WTC11 (cell line): ENCODE measurements around the gene CNTRL. TPM values are rescaled to one million over a fixed set of nuclear protein-coding genes. Genes with fewer than 3 reads are reported as not detected.

ENCODE experiments used
- ATAC-seq: fragments of 200-7000 bp; cut with Tn5 transposase; 2 replicates; pipeline ENCODE4 v1.10.0; 2021; ENCODE audit warnings: mild to moderate bottlenecking, moderate library complexity
- CTCF ChIA-PET: fragments of 300-600 bp; sonication (Branson Sonifier 250); formaldehyde crosslinking; loops from one replicate; lab custom pipeline; 2021; ENCODE audit warnings: antibody characterized with exemption; lab: Charles Lee
- POLR2A ChIA-PET: fragments of 350-600 bp; sonication (Branson Sonifier 250); formaldehyde crosslinking; loops from one replicate; lab custom pipeline; 2021; ENCODE audit warnings: antibody characterized with exemption; lab: Charles Lee
- DNase-seq: peaks from one replicate; pipeline ENCODE4 v3.0.0; 2021; ENCODE audit warnings: low spot score
- H3K27ac Mint-ChIP-seq: 2 replicates; pipeline ENCODE4 v1.8.0; 2021; ENCODE audit warnings: mixed read lengths
- H3K27me3 Mint-ChIP-seq: 2 replicates; pipeline ENCODE4 v1.8.0; 2021; ENCODE audit warnings: low read depth, mild to moderate bottlenecking, moderate library complexity, mixed read lengths
- H3K36me3 Mint-ChIP-seq: 2 replicates; pipeline ENCODE4 v1.8.0; 2021; ENCODE audit warnings: mixed read lengths
- H3K4me1 Mint-ChIP-seq: 2 replicates; pipeline ENCODE4 v1.8.0; 2022; ENCODE audit warnings: mixed read lengths
- H3K4me3 Mint-ChIP-seq: 2 replicates; pipeline ENCODE4 v1.8.0; 2021; ENCODE audit warnings: mild to moderate bottlenecking, moderate library complexity, mixed read lengths
- H3K9me3 Mint-ChIP-seq: 2 replicates; pipeline ENCODE4 v1.8.0; 2021; ENCODE audit warnings: mixed read lengths
- ATF1 ChIP-seq: sonication (generic); formaldehyde crosslinking; IDR thresholded peaks from 2 replicates; pipeline ENCODE4 v1.8.1; 2023; ENCODE audit warnings: mild to moderate bottlenecking, moderate library complexity, missing genetic modification reagents
- CBFB ChIP-seq: sonication (generic); formaldehyde crosslinking; IDR thresholded peaks from 2 replicates; pipeline ENCODE4 v1.8.1; 2022; ENCODE audit warnings: mild to moderate bottlenecking, low read depth, missing genetic modification reagents
- CREB1 ChIP-seq: sonication (generic); formaldehyde crosslinking; IDR thresholded peaks from 2 replicates; pipeline ENCODE4 v1.8.0; 2023; ENCODE audit warnings: mild to moderate bottlenecking, missing genetic modification reagents
- CREM ChIP-seq: sonication (generic); formaldehyde crosslinking; IDR thresholded peaks from 2 replicates; pipeline ENCODE4 v1.8.1; 2022; ENCODE audit warnings: mild to moderate bottlenecking, missing genetic modification reagents, moderate library complexity
- ELF4 ChIP-seq: sonication (generic); formaldehyde crosslinking; IDR thresholded peaks from 2 replicates; pipeline ENCODE4 v1.8.1; 2022; ENCODE audit warnings: low read depth, mild to moderate bottlenecking, moderate library complexity, missing genetic modification reagents
- ETV6 ChIP-seq: sonication (generic); formaldehyde crosslinking; IDR thresholded peaks from 2 replicates; pipeline ENCODE4 v1.8.1; 2022; ENCODE audit warnings: mild to moderate bottlenecking, missing genetic modification reagents
- GABPB1 ChIP-seq: sonication (generic); formaldehyde crosslinking; IDR thresholded peaks from 2 replicates; pipeline ENCODE4 v1.8.1; 2023; ENCODE audit warnings: mild to moderate bottlenecking, missing genetic modification reagents
- HMGA2 ChIP-seq: fragments of 250-450 bp; sonication (Bioruptor Pico); IDR thresholded peaks from 2 replicates; pipeline ENCODE4 v1.4.0; 2021; ENCODE audit warnings: mild to moderate bottlenecking, moderate library complexity
- JAZF1 ChIP-seq: fragments of 250-450 bp; sonication (Bioruptor Pico); IDR thresholded peaks from 2 replicates; pipeline ENCODE4 v1.9.0; 2021; ENCODE audit warnings: moderate library complexity, mild to moderate bottlenecking, inconsistent platforms
- MXD4 ChIP-seq: fragments of 250-450 bp; sonication (Bioruptor Pico); IDR thresholded peaks from 2 replicates; pipeline ENCODE4 v1.8.0; 2021; ENCODE audit warnings: mild to moderate bottlenecking, moderate library complexity, borderline replicate concordance
- NFATC4 ChIP-seq: fragments of 250-450 bp; sonication (Bioruptor Pico); IDR thresholded peaks from 2 replicates; pipeline ENCODE4 v1.9.0; 2021; ENCODE audit warnings: mild to moderate bottlenecking
- PRRX2 ChIP-seq: fragments of 250-450 bp; sonication (Bioruptor Pico); IDR thresholded peaks from 2 replicates; pipeline ENCODE4 v1.8.0; 2021; ENCODE audit warnings: mild to moderate bottlenecking
- TEAD1 ChIP-seq: sonication (generic); formaldehyde crosslinking; IDR thresholded peaks from 2 replicates; pipeline ENCODE4 v1.8.0; 2022; ENCODE audit warnings: mild to moderate bottlenecking, missing genetic modification reagents
- ZNF263 ChIP-seq: sonication (generic); formaldehyde crosslinking; IDR thresholded peaks from 2 replicates; pipeline ENCODE4 v1.8.1; 2022; ENCODE audit warnings: low read depth, mild to moderate bottlenecking, moderate library complexity, missing genetic modification reagents
- ZNF396 ChIP-seq: fragments of 250-450 bp; sonication (Bioruptor Pico); IDR thresholded peaks from 2 replicates; pipeline ENCODE4 v1.8.0; 2021; ENCODE audit warnings: mild to moderate bottlenecking, moderate library complexity, borderline replicate concordance
- ZNF671 ChIP-seq: fragments of 250-450 bp; sonication (Bioruptor Pico); IDR thresholded peaks from 2 replicates; pipeline ENCODE4 v1.8.0; 2021; ENCODE audit warnings: mild to moderate bottlenecking
- total RNA-seq: library from RNA; stranded (reverse); gene quantifications from 3 replicates; pipeline ENCODE4 v1.2.3, GENCODE V29; 2021
- TF ChIP-seq, protein P1 (sequence below): sonication (generic); formaldehyde crosslinking; IDR thresholded peaks from 2 replicates; pipeline ENCODE4 v1.8.1; 2023; ENCODE audit warnings: mild to moderate bottlenecking, missing genetic modification reagents
- TF ChIP-seq, protein P2 (sequence below): sonication (generic); formaldehyde crosslinking; IDR thresholded peaks from 2 replicates; pipeline ENCODE4 v1.8.0; 2022; ENCODE audit warnings: missing genetic modification reagents
- TF ChIP-seq, protein P3 (sequence below): fragments of 250-450 bp; sonication (Bioruptor Pico); conservative IDR thresholded peaks from 2 replicates; pipeline ENCODE4 v1.9.0; 2021; ENCODE audit warnings: mild to moderate bottlenecking
- TF ChIP-seq, protein P4 (sequence below): sonication (generic); formaldehyde crosslinking; IDR thresholded peaks from 2 replicates; pipeline ENCODE4 v1.8.1; 2023; ENCODE audit warnings: mild to moderate bottlenecking, moderate library complexity, missing genetic modification reagents
- TF ChIP-seq, protein P5 (sequence below): sonication (generic); formaldehyde crosslinking; IDR thresholded peaks from 2 replicates; pipeline ENCODE4 v1.8.0; 2022; ENCODE audit warnings: mild to moderate bottlenecking, missing genetic modification reagents
- TF ChIP-seq, protein P6 (sequence below): fragments of 250-450 bp; sonication (Bioruptor Pico); IDR thresholded peaks from 2 replicates; pipeline ENCODE4 v1.9.0; 2021; ENCODE audit warnings: moderate library complexity, mild to moderate bottlenecking, inconsistent platforms, borderline replicate concordance
- TF ChIP-seq, protein P7 (sequence below): sonication (generic); formaldehyde crosslinking; IDR thresholded peaks from 2 replicates; pipeline ENCODE4 v1.8.0; 2023; ENCODE audit warnings: missing genetic modification reagents

The CNTRL gene
- total RNA-seq, 1 experiment from 2014 or later: 13.3 TPM

DNA sequence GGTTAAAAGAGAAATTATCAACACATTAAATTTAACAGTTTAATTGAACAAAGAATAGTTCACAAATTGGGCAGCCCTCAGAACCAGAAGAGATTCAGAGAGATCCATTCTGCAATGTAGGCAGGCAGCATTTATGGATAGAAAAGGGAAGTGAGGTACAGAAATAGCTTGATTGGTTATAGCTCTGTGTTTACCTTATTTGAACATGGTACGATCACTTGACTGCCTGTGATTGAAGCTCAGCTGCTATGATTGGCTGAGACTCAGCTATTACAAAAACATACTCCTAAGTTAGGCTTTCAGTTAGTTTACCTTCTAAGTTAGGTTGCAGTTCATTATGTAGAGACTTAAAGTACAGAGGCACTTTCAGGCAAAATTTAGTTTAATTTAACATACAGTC is 7.3 kb downstream of the CNTRL start (continued):
- TF ChIP-seq, protein P1, sequence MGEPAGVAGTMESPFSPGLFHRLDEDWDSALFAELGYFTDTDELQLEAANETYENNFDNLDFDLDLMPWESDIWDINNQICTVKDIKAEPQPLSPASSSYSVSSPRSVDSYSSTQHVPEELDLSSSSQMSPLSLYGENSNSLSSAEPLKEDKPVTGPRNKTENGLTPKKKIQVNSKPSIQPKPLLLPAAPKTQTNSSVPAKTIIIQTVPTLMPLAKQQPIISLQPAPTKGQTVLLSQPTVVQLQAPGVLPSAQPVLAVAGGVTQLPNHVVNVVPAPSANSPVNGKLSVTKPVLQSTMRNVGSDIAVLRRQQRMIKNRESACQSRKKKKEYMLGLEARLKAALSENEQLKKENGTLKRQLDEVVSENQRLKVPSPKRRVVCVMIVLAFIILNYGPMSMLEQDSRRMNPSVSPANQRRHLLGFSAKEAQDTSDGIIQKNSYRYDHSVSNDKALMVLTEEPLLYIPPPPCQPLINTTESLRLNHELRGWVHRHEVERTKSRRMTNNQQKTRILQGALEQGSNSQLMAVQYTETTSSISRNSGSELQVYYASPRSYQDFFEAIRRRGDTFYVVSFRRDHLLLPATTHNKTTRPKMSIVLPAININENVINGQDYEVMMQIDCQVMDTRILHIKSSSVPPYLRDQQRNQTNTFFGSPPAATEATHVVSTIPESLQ: no peak
- TF ChIP-seq TEAD1 (CRISPR knock-in tag): no peak
- TF ChIP-seq ETV6 (CRISPR knock-in tag): no peak
- no peak for TF ChIP-seq ZNF396 (CRISPR knock-in tag)
- TF ChIP-seq, protein P2, sequence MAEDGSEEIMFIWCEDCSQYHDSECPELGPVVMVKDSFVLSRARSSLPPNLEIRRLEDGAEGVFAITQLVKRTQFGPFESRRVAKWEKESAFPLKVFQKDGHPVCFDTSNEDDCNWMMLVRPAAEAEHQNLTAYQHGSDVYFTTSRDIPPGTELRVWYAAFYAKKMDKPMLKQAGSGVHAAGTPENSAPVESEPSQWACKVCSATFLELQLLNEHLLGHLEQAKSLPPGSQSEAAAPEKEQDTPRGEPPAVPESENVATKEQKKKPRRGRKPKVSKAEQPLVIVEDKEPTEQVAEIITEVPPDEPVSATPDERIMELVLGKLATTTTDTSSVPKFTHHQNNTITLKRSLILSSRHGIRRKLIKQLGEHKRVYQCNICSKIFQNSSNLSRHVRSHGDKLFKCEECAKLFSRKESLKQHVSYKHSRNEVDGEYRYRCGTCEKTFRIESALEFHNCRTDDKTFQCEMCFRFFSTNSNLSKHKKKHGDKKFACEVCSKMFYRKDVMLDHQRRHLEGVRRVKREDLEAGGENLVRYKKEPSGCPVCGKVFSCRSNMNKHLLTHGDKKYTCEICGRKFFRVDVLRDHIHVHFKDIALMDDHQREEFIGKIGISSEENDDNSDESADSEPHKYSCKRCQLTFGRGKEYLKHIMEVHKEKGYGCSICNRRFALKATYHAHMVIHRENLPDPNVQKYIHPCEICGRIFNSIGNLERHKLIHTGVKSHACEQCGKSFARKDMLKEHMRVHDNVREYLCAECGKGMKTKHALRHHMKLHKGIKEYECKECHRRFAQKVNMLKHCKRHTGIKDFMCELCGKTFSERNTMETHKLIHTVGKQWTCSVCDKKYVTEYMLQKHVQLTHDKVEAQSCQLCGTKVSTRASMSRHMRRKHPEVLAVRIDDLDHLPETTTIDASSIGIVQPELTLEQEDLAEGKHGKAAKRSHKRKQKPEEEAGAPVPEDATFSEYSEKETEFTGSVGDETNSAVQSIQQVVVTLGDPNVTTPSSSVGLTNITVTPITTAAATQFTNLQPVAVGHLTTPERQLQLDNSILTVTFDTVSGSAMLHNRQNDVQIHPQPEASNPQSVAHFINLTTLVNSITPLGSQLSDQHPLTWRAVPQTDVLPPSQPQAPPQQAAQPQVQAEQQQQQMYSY (CRISPR knock-in tag): no peak
- no peak for TF ChIP-seq CREB1 (CRISPR knock-in tag)
- TF ChIP-seq ATF1 (CRISPR knock-in tag): no peak
- TF ChIP-seq CREM (CRISPR knock-in tag): no peak
- TF ChIP-seq JAZF1 (CRISPR knock-in tag): no peak
- TF ChIP-seq, protein P3, sequence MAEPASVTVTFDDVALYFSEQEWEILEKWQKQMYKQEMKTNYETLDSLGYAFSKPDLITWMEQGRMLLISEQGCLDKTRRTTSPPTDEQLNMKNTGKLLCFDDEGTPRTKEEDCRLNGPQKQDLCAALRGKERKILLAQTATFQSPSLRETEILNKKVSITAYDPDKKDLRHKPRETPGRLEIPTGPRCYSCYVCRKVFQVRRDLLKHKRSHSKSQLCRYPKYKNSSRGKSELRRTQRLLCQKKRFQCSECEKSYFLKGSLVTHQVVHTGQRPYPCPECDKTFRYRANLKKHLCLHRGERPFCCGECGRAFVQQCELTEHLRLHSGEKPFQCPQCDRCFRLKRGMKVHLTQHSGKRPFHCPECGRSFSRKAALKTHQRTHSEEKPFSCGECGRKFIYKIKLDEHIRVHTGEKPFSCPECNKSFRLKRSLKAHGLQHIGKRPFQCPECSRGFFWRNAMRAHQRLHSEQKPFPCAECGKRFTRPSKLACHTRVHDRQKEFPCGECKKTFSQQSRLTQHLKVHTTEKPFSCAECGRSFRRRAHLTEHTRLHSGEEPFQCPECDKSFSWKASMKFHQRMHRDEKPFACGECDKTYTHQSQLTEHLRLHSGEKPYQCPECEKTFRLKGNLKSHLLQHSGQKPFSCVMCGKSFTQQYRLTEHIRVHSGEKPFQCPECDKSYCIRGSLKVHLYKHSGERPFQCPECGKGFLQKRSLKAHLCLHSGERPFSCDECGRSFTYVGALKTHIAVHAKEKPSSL: no peak
- TF ChIP-seq, all 79 proteins: peak for 0

DNA sequence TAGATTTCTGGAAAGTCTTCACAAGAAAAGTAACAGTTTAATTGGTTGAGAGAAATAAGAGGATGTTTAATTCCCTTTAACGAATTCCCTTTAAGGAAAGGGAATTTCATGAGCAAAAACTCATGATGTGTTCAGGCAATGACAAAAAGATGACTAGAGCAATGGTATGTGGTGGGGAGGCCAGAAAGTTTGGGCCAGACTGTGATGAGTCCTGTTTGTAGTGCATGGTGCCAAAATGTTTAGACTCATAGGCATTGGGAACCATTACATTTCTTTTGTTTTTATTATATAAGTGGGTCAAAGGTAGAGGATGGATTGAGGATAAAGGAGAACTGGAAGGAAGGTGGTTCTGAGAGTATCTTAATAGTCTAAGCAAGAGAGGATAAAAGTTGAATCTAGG is 10.9 kb downstream of the CNTRL start:
- CTCF ChIA-PET: no interaction called here

DNA sequence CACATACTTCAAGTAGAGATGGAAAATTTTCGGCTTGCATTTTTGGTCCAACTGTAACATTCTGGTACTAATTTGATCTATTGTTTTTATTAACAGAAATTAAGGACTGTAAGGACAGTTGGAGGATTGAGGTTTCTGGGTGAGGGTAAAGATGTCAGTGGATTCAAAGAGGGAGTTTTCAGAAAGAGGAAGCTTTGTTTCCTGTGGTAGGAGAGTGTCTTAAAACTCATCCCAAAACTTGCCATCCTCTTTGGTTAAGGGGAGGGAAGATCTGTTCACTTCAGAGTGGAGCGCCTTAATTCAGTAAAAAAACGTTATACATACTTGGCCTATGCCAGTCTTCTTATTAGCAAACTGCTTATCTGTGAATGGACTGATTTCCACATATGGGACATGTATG is 13.8 kb downstream of the CNTRL start:
- POLR2A ChIA-PET: no interaction called here
- no peak overlapping the region for H3K4me3 Mint-ChIP-seq
- ATAC-seq (no peak), DNase-seq (no peak)
- CTCF ChIA-PET: no interaction called here
- no peak overlapping the region for H3K27ac Mint-ChIP-seq
- H3K36me3 Mint-ChIP-seq: peaks cover 7% of the 10 kb centered on the region; the same call in 1 of the 2 replicates
- 0 out of 2 replicates have a peak, but pooled peaks cover 3% of the 10 kb centered on the region for H3K9me3 Mint-ChIP-seq
- H3K27me3 Mint-ChIP-seq: no peaks in the 10 kb centered on the region
- no peaks in the 10 kb centered on the region for H3K4me1 Mint-ChIP-seq
- TF ChIP-seq, protein P4, sequence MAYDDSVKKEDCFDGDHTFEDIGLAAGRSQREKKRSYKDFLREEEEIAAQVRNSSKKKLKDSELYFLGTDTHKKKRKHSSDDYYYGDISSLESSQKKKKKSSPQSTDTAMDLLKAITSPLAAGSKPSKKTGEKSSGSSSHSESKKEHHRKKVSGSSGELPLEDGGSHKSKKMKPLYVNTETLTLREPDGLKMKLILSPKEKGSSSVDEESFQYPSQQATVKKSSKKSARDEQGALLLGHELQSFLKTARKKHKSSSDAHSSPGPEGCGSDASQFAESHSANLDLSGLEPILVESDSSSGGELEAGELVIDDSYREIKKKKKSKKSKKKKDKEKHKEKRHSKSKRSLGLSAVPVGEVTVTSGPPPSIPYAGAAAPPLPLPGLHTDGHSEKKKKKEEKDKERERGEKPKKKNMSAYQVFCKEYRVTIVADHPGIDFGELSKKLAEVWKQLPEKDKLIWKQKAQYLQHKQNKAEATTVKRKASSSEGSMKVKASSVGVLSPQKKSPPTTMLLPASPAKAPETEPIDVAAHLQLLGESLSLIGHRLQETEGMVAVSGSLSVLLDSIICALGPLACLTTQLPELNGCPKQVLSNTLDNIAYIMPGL: no peak
- no peak for TF ChIP-seq ELF4 (CRISPR knock-in tag)
- TF ChIP-seq, protein P5, sequence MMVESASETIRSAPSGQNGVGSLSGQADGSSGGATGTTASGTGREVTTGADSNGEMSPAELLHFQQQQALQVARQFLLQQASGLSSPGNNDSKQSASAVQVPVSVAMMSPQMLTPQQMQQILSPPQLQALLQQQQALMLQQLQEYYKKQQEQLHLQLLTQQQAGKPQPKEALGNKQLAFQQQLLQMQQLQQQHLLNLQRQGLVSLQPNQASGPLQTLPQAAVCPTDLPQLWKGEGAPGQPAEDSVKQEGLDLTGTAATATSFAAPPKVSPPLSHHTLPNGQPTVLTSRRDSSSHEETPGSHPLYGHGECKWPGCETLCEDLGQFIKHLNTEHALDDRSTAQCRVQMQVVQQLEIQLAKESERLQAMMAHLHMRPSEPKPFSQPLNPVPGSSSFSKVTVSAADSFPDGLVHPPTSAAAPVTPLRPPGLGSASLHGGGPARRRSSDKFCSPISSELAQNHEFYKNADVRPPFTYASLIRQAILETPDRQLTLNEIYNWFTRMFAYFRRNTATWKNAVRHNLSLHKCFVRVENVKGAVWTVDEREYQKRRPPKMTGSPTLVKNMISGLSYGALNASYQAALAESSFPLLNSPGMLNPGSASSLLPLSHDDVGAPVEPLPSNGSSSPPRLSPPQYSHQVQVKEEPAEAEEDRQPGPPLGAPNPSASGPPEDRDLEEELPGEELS (CRISPR knock-in tag): no peak
- TF ChIP-seq ZNF671: no peak
- TF ChIP-seq, protein P6, sequence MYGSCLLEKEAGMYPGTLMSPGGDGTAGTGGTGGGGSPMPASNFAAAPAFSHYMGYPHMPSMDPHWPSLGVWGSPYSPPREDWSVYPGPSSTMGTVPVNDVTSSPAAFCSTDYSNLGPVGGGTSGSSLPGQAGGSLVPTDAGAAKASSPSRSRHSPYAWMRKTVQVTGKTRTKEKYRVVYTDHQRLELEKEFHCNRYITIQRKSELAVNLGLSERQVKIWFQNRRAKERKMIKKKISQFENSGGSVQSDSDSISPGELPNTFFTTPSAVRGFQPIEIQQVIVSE (CRISPR knock-in tag): no peak
- TF ChIP-seq NFATC4 (CRISPR knock-in tag): no peak
- no peak for TF ChIP-seq CREM (CRISPR knock-in tag)

More for the DNA sequence above, 10.9 kb downstream of the CNTRL start:
- no peaks in the 10 kb centered on the region for H3K27me3 Mint-ChIP-seq
- TF ChIP-seq HMGA2 (no peak), ZNF263 (CRISPR knock-in tag) (no peak), MXD4 (CRISPR knock-in tag) (no peak), CBFB (CRISPR knock-in tag) (no peak), PRRX2 (no peak), GABPB1 (CRISPR knock-in tag) (no peak)
- TF ChIP-seq, protein P7, sequence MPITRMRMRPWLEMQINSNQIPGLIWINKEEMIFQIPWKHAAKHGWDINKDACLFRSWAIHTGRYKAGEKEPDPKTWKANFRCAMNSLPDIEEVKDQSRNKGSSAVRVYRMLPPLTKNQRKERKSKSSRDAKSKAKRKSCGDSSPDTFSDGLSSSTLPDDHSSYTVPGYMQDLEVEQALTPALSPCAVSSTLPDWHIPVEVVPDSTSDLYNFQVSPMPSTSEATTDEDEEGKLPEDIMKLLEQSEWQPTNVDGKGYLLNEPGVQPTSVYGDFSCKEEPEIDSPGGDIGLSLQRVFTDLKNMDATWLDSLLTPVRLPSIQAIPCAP (CRISPR knock-in tag): no peak
- TF ChIP-seq, all 79 proteins: peak for 0
- peaks cover 1% of the 10 kb centered on the region; the same call in 1 of the 2 replicates for H3K36me3 Mint-ChIP-seq
- no peak overlapping the region for H3K27ac Mint-ChIP-seq
- no peak for DNase-seq
- H3K9me3 Mint-ChIP-seq: no peaks in the 10 kb centered on the region
- POLR2A ChIA-PET: no interaction called here
- no peak for ATAC-seq
- no peak overlapping the region for H3K4me3 Mint-ChIP-seq
- no peaks in the 10 kb centered on the region for H3K4me1 Mint-ChIP-seq
